Measurements from ENCODE around the gene C1QL4.

The C1QL4 gene

GRCh38 chr12:49293056-49293956 is 43.7 kb downstream of the C1QL4 start:
- H2AFZ ChIP-seq (ENCODE audit: low read length): no peak overlapping the region
- no peak overlapping the region for H3K27ac ChIP-seq (ENCODE audit: low read depth, low read length, poor library complexity, severe bottlenecking)
- TF ChIP-seq EZH2 (IDR thresholded peaks at IDR 0.05; ENCODE audit: borderline replicate concordance, low read length): no peak
- TF ChIP-seq, protein P1, sequence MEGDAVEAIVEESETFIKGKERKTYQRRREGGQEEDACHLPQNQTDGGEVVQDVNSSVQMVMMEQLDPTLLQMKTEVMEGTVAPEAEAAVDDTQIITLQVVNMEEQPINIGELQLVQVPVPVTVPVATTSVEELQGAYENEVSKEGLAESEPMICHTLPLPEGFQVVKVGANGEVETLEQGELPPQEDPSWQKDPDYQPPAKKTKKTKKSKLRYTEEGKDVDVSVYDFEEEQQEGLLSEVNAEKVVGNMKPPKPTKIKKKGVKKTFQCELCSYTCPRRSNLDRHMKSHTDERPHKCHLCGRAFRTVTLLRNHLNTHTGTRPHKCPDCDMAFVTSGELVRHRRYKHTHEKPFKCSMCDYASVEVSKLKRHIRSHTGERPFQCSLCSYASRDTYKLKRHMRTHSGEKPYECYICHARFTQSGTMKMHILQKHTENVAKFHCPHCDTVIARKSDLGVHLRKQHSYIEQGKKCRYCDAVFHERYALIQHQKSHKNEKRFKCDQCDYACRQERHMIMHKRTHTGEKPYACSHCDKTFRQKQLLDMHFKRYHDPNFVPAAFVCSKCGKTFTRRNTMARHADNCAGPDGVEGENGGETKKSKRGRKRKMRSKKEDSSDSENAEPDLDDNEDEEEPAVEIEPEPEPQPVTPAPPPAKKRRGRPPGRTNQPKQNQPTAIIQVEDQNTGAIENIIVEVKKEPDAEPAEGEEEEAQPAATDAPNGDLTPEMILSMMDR (IDR thresholded peaks at IDR 0.05; ENCODE audit: low read length): no peak
- no peaks in the 10 kb centered on the region for H4K20me1 ChIP-seq (ENCODE audit: insufficient read depth, low read length)
- no peaks in the 10 kb centered on the region for H3F3A ChIP-seq (ENCODE audit: insufficient read depth, low read length)
- H3K27me3 ChIP-seq (ENCODE audit: insufficient read depth, low read length): peaks cover 4% of the 10 kb centered on the region; the same call in 1 of the 2 replicates
- H3K4me1 ChIP-seq (ENCODE audit: insufficient read depth, low read length, severe bottlenecking): peaks cover 8% of the 10 kb centered on the region
- H3K4me2 ChIP-seq (ENCODE audit: low read length): no peak overlapping the region
- H3K9me2 ChIP-seq (ENCODE audit: low read depth, low read length): no peaks in the 10 kb centered on the region
- no peak overlapping the region for H3K4me3 ChIP-seq (ENCODE audit: low read depth, low read length, poor library complexity, severe bottlenecking)
- H3K36me3 ChIP-seq (ENCODE audit: insufficient read depth, low read length): no peaks in the 10 kb centered on the region
- H3K9me3 ChIP-seq (ENCODE audit: low read length): no peaks in the 10 kb centered on the region
- no peak overlapping the region for H3K9ac ChIP-seq (ENCODE audit: low read length)
- no peaks in the 10 kb centered on the region for H3K79me2 ChIP-seq (ENCODE audit: insufficient read depth, low read length)

- H3K4me3 ChIP-seq (ENCODE audit: low read depth, low read length, poor library complexity, severe bottlenecking): no peak overlapping the region
- peaks cover 8% of the 10 kb centered on the region for H3K4me1 ChIP-seq (ENCODE audit: insufficient read depth, low read length, severe bottlenecking)
- H3K9me2 ChIP-seq (ENCODE audit: low read depth, low read length): no peaks in the 10 kb centered on the region
- H3K9me3 ChIP-seq (ENCODE audit: low read length): no peaks in the 10 kb centered on the region
- no peak overlapping the region for H2AFZ ChIP-seq (ENCODE audit: low read length)
- no peak overlapping the region for H3K9ac ChIP-seq (ENCODE audit: low read length)
- no peaks in the 10 kb centered on the region for H4K20me1 ChIP-seq (ENCODE audit: insufficient read depth, low read length)
- H3K4me2 ChIP-seq (ENCODE audit: low read length): no peak overlapping the region
- peaks cover 4% of the 10 kb centered on the region; the same call in 1 of the 2 replicates for H3K27me3 ChIP-seq (ENCODE audit: insufficient read depth, low read length)
- no peak for TF ChIP-seq EZH2 (IDR thresholded peaks at IDR 0.05; ENCODE audit: borderline replicate concordance, low read length)
- TF ChIP-seq, protein P1 (IDR thresholded peaks at IDR 0.05; ENCODE audit: low read length): no peak
- no peaks in the 10 kb centered on the region for H3K79me2 ChIP-seq (ENCODE audit: insufficient read depth, low read length)
- H3K27ac ChIP-seq (ENCODE audit: low read depth, low read length, poor library complexity, severe bottlenecking): no peak overlapping the region
- H3K36me3 ChIP-seq (ENCODE audit: insufficient read depth, low read length): no peaks in the 10 kb centered on the region
- no peaks in the 10 kb centered on the region for H3F3A ChIP-seq (ENCODE audit: insufficient read depth, low read length)
These were observed 44.3 kb downstream of the C1QL4 start for GRCh38 chr12:49292729-49293055.

DNA sequence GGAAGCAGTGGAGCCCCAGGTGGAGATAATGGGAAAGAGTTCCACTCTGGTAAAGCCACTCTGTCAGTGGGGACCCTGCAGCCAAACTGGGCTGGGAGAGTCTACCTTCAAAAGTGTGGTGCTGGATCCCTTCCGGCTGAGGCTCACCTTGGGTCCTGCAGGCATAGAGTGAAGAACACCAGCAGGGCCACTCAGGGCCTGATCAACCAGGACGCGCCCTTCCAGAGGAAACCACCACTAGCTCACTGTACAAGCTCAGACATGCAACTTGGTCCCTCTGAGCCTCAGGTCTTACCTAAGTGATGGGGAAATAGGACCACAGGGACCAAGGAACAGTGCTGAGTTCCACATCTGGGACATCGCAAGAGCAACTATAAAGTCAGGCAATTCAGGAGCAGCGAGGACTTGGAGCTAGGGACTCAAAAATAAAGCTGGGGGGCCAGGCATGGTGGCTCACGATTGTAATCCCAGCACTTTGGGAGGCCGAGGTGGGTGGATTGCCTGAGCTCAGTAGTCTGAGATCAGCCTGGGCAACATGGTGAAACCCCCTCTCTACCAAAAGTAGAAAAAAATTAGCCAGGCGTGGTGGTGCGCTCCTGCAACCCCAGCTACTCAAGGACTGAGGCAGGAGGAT is 47.9 kb downstream of the C1QL4 start:
- Histone ChIP-seq H3K79me2 (ENCODE audit: insufficient read depth, low read length) (no peaks in the 10 kb centered on the region), H3K36me3 (ENCODE audit: insufficient read depth, low read length) (no peaks in the 10 kb centered on the region), H3K9me2 (ENCODE audit: low read depth, low read length) (no peaks in the 10 kb centered on the region), H4K20me1 (ENCODE audit: insufficient read depth, low read length) (no peaks in the 10 kb centered on the region), H3K4me3 (ENCODE audit: low read depth, low read length, poor library complexity, severe bottlenecking) (no peak overlapping the region), H3K9me3 (ENCODE audit: low read length) (no peaks in the 10 kb centered on the region), H3K27ac (ENCODE audit: low read depth, low read length, poor library complexity, severe bottlenecking) (no peak overlapping the region), H3K9ac (ENCODE audit: low read length) (no peak overlapping the region), H3F3A (ENCODE audit: insufficient read depth, low read length) (no peaks in the 10 kb centered on the region), H3K27me3 (ENCODE audit: insufficient read depth, low read length) (no peaks in the 10 kb centered on the region; the same call in 1 of the 2 replicates), H3K4me2 (ENCODE audit: low read length) (no peak overlapping the region), H3K4me1 (ENCODE audit: insufficient read depth, low read length, severe bottlenecking) (no peaks in the 10 kb centered on the region), H2AFZ (ENCODE audit: low read length) (no peak overlapping the region)
- no peak for TF ChIP-seq EZH2 (IDR thresholded peaks at IDR 0.05; ENCODE audit: borderline replicate concordance, low read length)
- TF ChIP-seq, protein P1 (IDR thresholded peaks at IDR 0.05; ENCODE audit: low read length): no peak

Measured in OCI-LY1 (cell line).